ENCODE data around the gene TCEAL3. TPM values are rescaled to one million over a fixed set of nuclear protein-coding genes. Genes with fewer than 3 reads are reported as not detected.

Gene TCEAL3
- total and polyA plus RNA-seq, 10 of the 15 experiments (the other 5 are each of a cell fraction or from before 2014, with no cell fraction given): 0.98 to 19.0 (median 11.7) TPM

GRCh38 chrX:103626855-103627254 is 19.1 kb downstream of the TCEAL3 start:
- intact Hi-C loops (cut with micrococcal nuclease; ENCODE audit: unreplicated experiment): no loop called here
- Histone ChIP-seq H3K4me2 (ENCODE audit: control insufficient read depth, insufficient read depth) (no peak overlapping the region), H3K36me3 (ENCODE audit: control insufficient read depth in 2 of 2, insufficient read depth in 2 of 2, low read length in 1 of 2) (no peaks in the 10 kb centered on the region), H3K4me1 (ENCODE audit: control insufficient read depth, insufficient read depth, low read length) (no peaks in the 10 kb centered on the region), H3K79me2 (ENCODE audit: control insufficient read depth, insufficient read depth, low read length) (no peaks in the 10 kb centered on the region), H3K9ac (ENCODE audit: control insufficient read depth, insufficient read depth, low read length) (no peak overlapping the region), H2AFZ (ENCODE audit: control insufficient read depth, low read depth, low read length) (no peak overlapping the region), H3K27ac (ENCODE audit: control insufficient read depth, insufficient read depth) (no peak overlapping the region), H4K20me1 (ENCODE audit: control insufficient read depth, insufficient read depth) (no peaks in the 10 kb centered on the region), H3K9me3 (replicated peaks; ENCODE audit: control insufficient read depth, insufficient read depth, low read length) (no peaks in the 10 kb centered on the region), H3K4me3 (no peak overlapping the region), H3K27me3 (replicated peaks in 1 of 2; ENCODE audit: control insufficient read depth in 2 of 2, insufficient read depth in 2 of 2, low read length in 1 of 2) (no peaks in the 10 kb centered on the region)
- FAIRE-seq (no peak), ATAC-seq (no peak), DNase-seq (ENCODE audit: low read depth, low spot score) (no peak)
- BruUV-seq (replicated peaks): no TSS peak
- TF ChIP-seq RAD21 (IDR thresholded peaks at IDR 0.05; ENCODE audit: insufficient read depth, low read depth, low read length): no peak
- TF ChIP-seq CUX1 (IDR thresholded peaks at IDR 0.05; ENCODE audit: insufficient replicate concordance, low read depth, low read length): no peak
- no peak for TF ChIP-seq NFXL1 (IDR thresholded peaks at IDR 0.05; ENCODE audit: borderline replicate concordance)
- TF ChIP-seq IRF5 (IDR thresholded peaks at IDR 0.05; ENCODE audit: borderline replicate concordance): no peak
- TF ChIP-seq FOS (IDR thresholded peaks at IDR 0.05; ENCODE audit: borderline replicate concordance, extremely low read depth, insufficient read length): no peak
- TF ChIP-seq IRF3 (IDR thresholded peaks at IDR 0.05): no peak
- no peak for TF ChIP-seq STAT3 (IDR thresholded peaks at IDR 0.05; ENCODE audit: low read depth, low read length)
- no peak for TF ChIP-seq E2F4 (IDR thresholded peaks at IDR 0.05; ENCODE audit: low read depth, low read length)
- SMC1A ChIA-PET (ENCODE audit: uncharacterized antibody, unreplicated experiment): no interaction called here
- POLR2A ChIA-PET: no interaction called here
- in situ Hi-C loops (cut with MboI): no loop called here
- CTCF ChIA-PET: interaction anchor here (1.3 kb wide), 1 partner anchor 64 kb away, joined by 4 read pairs; no protein-coding TSS in a partner anchor
- RAD21 ChIA-PET (ENCODE audit: unreplicated experiment): no interaction called here

All from GM12878 (cell line).